AML-193 (cell line): ENCODE results near the gene LARP4.
A peak's percentile ranks its signal among the peaks of the same experiment; 100 is the strongest.
"Not testable (repeated sequence)": the region's sequence is repeated elsewhere in the genome, so short reads cannot be mapped to it uniquely, and the experiment has no call there.

Source experiments
- DNase-seq, 2 experiments: peaks; one replicate each; lab custom pipeline; 2025; lab: John Stamatoyannopoulos, UW

The LARP4 gene

DNA sequence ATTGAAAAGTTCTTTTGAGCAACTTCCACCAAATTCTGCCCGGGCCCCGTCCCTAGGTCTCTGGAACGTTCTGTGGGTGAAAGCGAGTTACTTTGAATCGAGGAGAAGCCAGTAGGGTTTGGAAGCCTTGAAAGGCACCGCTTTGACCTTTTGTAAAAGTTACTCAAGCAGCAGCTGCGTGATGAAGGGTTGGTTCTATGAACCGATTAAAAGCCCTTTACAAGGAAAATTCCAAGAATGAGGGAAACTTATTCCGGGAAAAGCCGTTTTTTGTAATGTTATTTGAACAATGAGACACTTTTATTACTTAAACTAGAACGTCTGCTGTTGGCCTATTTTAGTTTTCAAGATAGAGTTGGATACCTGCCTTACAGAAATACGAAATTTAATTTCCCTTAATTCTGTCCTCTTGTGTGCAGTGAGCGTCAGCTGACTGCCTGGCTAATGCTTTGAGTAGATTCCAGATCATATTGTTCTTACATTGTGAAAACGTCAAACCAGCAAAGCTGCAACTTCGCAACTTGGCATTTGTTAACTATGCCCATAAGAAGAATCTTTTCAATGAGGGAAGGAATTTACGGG, 906 bp downstream of the LARP4 start:
- DNase-seq = peak in 1 of 2 experiments; percentile 16

GRCh38 chr12:50402264-50403000, 1.7 kb downstream of the LARP4 start:
- no peak for DNase-seq

DNA sequence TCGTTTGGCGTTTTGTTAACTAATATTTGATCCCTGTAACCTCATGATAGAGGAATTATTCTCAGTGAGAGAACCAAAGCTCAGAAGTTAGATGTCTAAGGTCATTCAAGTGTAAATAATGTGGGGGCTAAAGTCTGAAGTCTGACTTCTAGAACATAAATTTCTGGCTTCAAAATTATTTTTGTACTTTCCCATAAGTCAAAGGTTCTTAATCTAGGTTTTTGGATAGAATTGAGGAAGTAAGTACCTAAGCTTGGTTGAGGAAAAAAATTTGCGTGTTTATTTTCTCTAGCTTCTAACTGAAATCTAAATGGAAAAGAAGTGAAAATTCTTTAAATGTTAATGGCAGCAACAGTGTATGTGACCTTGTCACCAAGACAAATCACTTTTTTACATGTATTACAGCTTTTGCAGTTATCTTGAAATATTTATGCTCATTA, 2.3 kb downstream of the LARP4 start:
- DNase-seq = peak; percentile 33 to 37

- DNase-seq = no peak
Measured at GRCh38 chr12:50404307-50404706, 3.6 kb downstream of the LARP4 start.

DNA sequence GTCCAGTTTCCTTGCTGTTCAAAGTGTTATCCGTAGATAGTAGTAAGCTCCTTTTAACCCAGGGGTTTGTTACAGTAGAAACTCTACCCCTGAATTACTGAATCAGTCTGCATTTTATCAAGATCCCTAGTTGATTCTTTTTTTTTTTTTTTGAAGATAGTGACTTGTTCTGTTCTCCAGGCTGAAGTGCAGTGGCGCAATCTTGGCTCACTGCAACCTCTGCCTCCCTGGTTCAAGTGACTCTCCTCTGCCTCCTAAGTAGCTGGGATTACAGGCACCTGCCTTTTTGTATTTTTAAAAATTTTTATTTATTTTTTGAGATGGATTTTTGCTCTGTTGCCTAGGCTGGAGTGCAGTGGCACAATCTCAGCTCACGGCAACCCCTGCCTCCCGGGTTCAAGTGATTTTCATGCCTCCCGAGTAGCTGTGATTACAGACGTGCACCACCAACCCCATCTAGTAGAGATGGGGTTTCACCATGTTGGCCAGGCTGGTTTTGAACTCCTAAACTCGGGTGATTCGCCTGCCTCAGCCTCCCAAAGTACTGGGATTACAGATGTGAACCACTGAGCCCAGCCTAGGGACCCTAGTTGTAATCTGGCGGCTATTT, 10.5 kb downstream of the LARP4 start:
- DNase-seq = no peak

DNA sequence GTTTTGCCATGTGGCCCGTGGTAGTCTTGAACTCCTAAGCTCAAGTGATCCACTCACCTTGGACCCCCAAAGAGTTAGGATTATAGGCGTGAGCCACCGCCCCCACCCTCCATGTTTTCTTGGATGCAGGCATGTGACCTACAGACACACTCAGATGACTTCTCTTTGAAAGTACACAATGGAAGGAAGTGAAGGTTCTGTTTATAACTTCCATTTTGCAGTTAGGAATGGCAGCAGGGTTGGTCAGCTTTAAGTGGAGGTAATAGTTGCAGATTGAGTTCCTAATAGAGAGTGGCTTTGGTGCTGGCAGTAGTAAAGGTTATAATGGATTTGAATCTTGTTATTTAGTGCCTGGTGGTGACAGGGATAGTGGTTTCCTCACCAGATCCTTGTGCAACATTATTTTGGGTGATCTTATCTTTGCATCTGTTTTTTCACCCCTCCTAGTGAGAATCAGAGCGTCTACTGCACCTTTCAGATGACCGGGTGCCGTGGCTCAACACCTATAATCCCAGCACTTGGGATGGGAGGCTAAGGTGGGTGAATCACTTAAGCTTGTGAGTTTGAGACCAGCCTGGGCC, 15.3 kb downstream of the LARP4 start:
- no peak for DNase-seq

DNA sequence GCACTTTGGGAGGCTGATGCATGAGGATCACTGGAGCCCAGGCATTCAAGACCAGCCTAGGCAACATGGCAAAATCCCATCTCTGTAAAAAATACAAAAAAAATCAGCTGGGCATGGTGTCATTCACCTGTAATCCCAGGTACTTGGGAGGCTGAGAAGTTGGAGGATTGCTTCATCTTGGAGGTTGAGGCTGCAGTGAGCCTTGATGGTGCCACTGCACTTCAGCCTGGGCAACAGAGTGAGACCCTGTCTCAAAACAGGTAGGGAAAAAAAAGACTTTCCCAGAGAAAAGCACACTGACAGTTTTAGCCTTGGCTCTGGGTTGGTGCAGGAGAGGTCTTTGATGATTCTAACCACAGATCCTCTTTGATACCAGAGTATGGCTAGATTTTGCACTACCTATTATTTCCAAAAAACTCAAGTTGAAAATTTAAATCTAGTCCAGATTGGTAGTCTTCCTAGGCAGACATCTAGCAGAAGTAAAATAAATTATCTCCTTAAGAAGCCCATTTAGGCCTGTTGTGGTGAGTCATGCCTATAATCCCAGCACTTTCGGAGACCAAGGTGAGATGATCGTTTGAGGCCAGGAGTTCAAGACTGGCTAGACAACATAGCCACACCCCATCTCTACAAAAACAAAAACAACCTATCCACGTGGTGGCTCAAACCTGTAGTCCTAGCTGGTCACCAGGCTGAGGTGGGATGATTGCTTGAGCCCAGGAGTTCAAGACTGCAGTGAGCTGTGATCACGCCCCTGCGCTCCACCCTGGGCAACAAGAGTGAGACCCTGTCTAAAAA, 18.6 kb downstream of the LARP4 start:
- no peak for DNase-seq

- DNase-seq = not testable (repeated sequence)
Measured at GRCh38 chr12:50422855-50423254, 22.2 kb downstream of the LARP4 start.

DNA sequence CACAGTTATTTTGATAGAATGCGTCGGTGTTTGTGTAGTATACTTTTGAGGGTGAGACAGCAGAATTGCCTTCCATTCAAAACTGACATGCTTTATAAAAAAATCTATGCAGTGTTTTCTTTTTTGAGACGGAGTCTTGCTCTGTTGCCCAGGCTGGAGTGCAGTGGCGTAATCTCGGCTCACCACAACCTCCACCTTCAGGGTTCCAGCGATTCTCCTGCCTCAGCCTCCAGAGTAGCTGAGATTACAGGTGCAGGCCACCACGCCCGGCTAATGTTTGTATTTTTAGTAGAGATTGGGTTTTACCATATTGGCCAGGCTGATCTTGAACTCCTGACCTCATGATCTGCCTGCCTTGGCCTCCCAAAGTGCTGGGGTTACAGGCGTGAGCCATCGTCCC, 22.7 kb downstream of the LARP4 start:
- not testable (repeated sequence) for DNase-seq

DNA sequence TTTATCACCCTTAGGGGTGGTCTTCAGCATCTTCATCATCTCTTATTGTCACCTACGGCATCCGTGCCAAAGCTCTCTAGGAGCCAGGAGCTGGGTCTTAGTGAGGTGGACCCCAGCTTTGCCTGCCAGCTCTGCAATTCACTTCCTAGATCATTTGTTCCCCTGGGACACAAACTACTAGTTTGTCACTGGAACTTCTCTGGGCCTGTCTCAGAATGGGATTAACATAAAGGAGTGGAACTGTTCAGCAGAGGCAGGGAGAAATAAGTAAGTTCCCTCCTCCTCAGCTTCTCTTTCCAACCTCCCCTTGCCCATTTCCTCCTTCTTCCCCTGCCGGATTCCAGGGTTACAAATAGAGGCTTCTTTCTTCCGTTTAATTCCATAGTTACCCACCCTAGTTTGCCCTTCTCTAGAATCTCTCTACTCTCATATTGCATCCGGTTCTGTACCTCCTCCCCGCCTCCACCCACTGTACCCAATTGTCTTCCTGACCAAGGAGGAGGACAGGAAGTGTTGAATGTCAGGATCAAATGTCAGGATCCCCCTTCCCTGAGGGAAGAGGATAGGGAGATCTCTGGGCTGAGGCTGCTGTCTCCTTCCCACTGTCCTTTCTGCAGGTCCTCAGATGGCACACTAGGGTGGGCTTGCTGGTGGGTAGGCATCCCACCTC, 25.0 kb downstream of the LARP4 start:
- no peak for DNase-seq

GRCh38 chr12:50431656-50432055, 31.0 kb downstream of the LARP4 start:
- DNase-seq = not testable (repeated sequence)

- no peak for DNase-seq
Measured at GRCh38 chr12:50440288-50440687, 39.6 kb downstream of the LARP4 start.

GRCh38 chr12:50441763-50442162, 41.1 kb downstream of the LARP4 start:
- no peak for DNase-seq

- no peak for DNase-seq
Measured at GRCh38 chr12:50442178-50442908, 41.7 kb downstream of the LARP4 start.

- not testable (repeated sequence) for DNase-seq
Measured at GRCh38 chr12:50449671-50450070, 49.0 kb downstream of the LARP4 start.

DNA sequence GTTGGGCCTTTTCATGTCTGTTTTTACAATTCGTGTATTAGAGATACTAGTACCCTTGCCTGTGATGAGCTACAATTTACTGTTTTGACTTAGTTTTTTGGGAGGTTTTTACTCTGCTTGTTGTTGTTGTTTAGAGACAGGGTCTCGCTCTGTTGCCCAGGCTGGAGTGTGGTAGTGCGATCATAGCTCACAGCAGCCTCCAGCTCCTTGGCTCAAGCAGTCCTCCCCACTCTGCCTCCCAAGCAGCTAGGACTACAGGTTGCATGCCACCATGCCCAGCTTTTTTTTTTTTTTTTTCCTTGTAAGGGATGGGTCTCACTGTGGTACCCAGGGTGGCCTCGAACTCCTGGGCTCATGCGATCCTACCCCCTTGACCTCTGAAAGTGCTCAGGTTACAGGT, 52.1 kb downstream of the LARP4 start:
- DNase-seq = no peak

DNA sequence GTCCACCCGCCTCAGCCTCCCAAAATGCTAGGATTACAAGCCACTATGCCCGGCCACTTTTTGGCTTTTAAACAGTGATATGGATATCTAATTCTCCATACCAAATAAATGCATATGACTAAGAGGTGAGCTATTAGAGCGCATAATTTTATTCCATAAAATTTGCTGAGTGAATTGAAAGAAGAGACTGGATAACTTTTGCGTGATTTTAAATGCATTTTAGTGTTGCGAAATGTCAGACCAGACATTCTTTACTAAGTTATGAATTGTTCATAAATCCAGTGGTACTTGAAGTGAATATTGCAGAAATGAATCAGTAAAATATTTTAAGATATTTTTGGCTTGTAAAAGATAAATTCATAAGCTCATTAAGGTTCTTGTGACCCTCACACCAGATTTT, 53.2 kb downstream of the LARP4 start:
- DNase-seq = no peak

GRCh38 chr12:50458606-50459005, 57.9 kb downstream of the LARP4 start:
- DNase-seq = no peak

- DNase-seq = no peak
Measured at GRCh38 chr12:50467439-50467838, 66.8 kb downstream of the LARP4 start.

- no peak for DNase-seq
Measured at GRCh38 chr12:50477241-50477832, 76.7 kb downstream of the LARP4 start.
